ENCODE results near the gene UGT3A2. TPM values are rescaled to one million over a fixed set of nuclear protein-coding genes. Genes with fewer than 3 reads are reported as not detected.

The UGT3A2 gene
- total RNA-seq, 2 donors from 2014 or later, result not detected

GRCh38 chr5:36058776-36059175 is 7.9 kb downstream of the UGT3A2 start:
- no peak for DNase-seq
- Histone ChIP-seq H3K27me3 (no peaks in the 10 kb centered on the region), H3K4me3 (no peak overlapping the region), H3K4me1 (no peaks in the 10 kb centered on the region), H3K9me3 (no peaks in the 10 kb centered on the region), H3K27ac (no peak overlapping the region), H3K36me3 (no peaks in the 10 kb centered on the region), H3K9ac (ENCODE audit: low read depth in 2 of 2, low read length in 2 of 2) (no peak overlapping the region)
- intact Hi-C loops (cut with DNase I), result no loop called here
- no peak for TF ChIP-seq CTCF (IDR thresholded peaks at IDR 0.05)

GRCh38 chr5:36057386-36057785 is 9.3 kb downstream of the UGT3A2 start:
- intact Hi-C loops (cut with DNase I), result no loop called here
- H3K9ac ChIP-seq (ENCODE audit: low read depth in 2 of 2, low read length in 2 of 2), result no peak overlapping the region
- no peak overlapping the region for H3K27ac ChIP-seq
- TF ChIP-seq CTCF (IDR thresholded peaks at IDR 0.05), result no peak
- no peaks in the 10 kb centered on the region for H3K27me3 ChIP-seq
- H3K36me3 ChIP-seq, result no peaks in the 10 kb centered on the region
- H3K9me3 ChIP-seq, result no peaks in the 10 kb centered on the region
- no peak for DNase-seq
- H3K4me1 ChIP-seq, result no peaks in the 10 kb centered on the region
- H3K4me3 ChIP-seq, result no peak overlapping the region

- Histone ChIP-seq H3K4me3 (no peak overlapping the region), H3K27ac (no peak overlapping the region), H3K9me3 (no peaks in the 10 kb centered on the region), H3K27me3 (no peaks in the 10 kb centered on the region), H3K9ac (ENCODE audit: low read depth in 2 of 2, low read length in 2 of 2) (no peak overlapping the region), H3K4me1 (no peaks in the 10 kb centered on the region), H3K36me3 (no peaks in the 10 kb centered on the region)
- DNase-seq, result no peak
- intact Hi-C loops (cut with DNase I), result no loop called here
- TF ChIP-seq CTCF (IDR thresholded peaks at IDR 0.05), result no peak
These were observed 10.3 kb downstream of the UGT3A2 start for GRCh38 chr5:36056422-36056821.

GRCh38 chr5:36055984-36056383 is 10.7 kb downstream of the UGT3A2 start:
- Histone ChIP-seq H3K36me3 (no peaks in the 10 kb centered on the region), H3K27me3 (no peaks in the 10 kb centered on the region), H3K9ac (ENCODE audit: low read depth in 2 of 2, low read length in 2 of 2) (no peak overlapping the region), H3K9me3 (no peaks in the 10 kb centered on the region), H3K4me3 (no peak overlapping the region), H3K4me1 (no peaks in the 10 kb centered on the region), H3K27ac (no peak overlapping the region)
- DNase-seq, result no peak
- intact Hi-C loops (cut with DNase I), result no loop called here
- no peak for TF ChIP-seq CTCF (IDR thresholded peaks at IDR 0.05)

GRCh38 chr5:36054647-36055046 is 12.0 kb downstream of the UGT3A2 start:
- Histone ChIP-seq H3K4me3 (no peak overlapping the region), H3K4me1 (no peaks in the 10 kb centered on the region), H3K9me3 (no peaks in the 10 kb centered on the region), H3K27me3 (no peaks in the 10 kb centered on the region), H3K36me3 (no peaks in the 10 kb centered on the region), H3K27ac (no peak overlapping the region), H3K9ac (ENCODE audit: low read depth in 2 of 2, low read length in 2 of 2) (no peak overlapping the region)
- no peak for DNase-seq
- TF ChIP-seq CTCF (IDR thresholded peaks at IDR 0.05), result no peak
- intact Hi-C loops (cut with DNase I), result no loop called here

- TF ChIP-seq CTCF (IDR thresholded peaks at IDR 0.05), result no peak
- H3K4me3 ChIP-seq, result no peak overlapping the region
- H3K36me3 ChIP-seq, result no peaks in the 10 kb centered on the region
- no peaks in the 10 kb centered on the region for H3K27me3 ChIP-seq
- H3K9ac ChIP-seq (ENCODE audit: low read depth in 2 of 2, low read length in 2 of 2), result no peak overlapping the region
- H3K27ac ChIP-seq, result no peak overlapping the region
- intact Hi-C loops (cut with DNase I), result no loop called here
- no peaks in the 10 kb centered on the region for H3K4me1 ChIP-seq
- DNase-seq, result no peak
- H3K9me3 ChIP-seq, result no peaks in the 10 kb centered on the region
These were observed 14.1 kb downstream of the UGT3A2 start for GRCh38 chr5:36052538-36052937.

Data from colonic mucosa (tissue), 4 donors.